ENCODE results near the gene BIN1. TPM values are rescaled to one million over a fixed set of nuclear protein-coding genes. Genes with fewer than 3 reads are reported as not detected.

Gene BIN1
- total RNA-seq, 2 donors from 2014 or later: 41.7 to 45.9 TPM

- no peak overlapping the region for H3K27ac ChIP-seq (ENCODE audit: low read depth, low read length)
- no peak for DNase-seq
- H3K36me3 ChIP-seq (ENCODE audit: control insufficient read depth, insufficient read depth, low read length): peaks cover 3% of the 10 kb centered on the region
- H3K4me3 Mint-ChIP-seq: no peak overlapping the region
- no peaks in the 10 kb centered on the region for H3K27me3 Mint-ChIP-seq (ENCODE audit: insufficient read depth)
- no peaks in the 10 kb centered on the region for H3K9me3 ChIP-seq (ENCODE audit: control insufficient read depth, low read length)
- H3K9ac ChIP-seq (ENCODE audit: extremely low read depth, low read length, poor library complexity, severe bottlenecking): no peak overlapping the region
- no peaks in the 10 kb centered on the region for H3K4me1 ChIP-seq (ENCODE audit: control insufficient read depth, insufficient read depth, low read length)
- H3K27me3 ChIP-seq (ENCODE audit: control insufficient read depth, insufficient read depth, low read length, poor library complexity, severe bottlenecking): no peaks in the 10 kb centered on the region
- no peak overlapping the region for H3K4me3 ChIP-seq (ENCODE audit: low read length)
- no peaks in the 10 kb centered on the region for H3K9me3 Mint-ChIP-seq
- no peak overlapping the region for H3K27ac Mint-ChIP-seq
- no peaks in the 10 kb centered on the region for H3K4me1 Mint-ChIP-seq
- no peak for TF ChIP-seq CTCF (conservative IDR thresholded peaks at IDR 0.05)
- peaks cover 10% of the 10 kb centered on the region for H3K36me3 Mint-ChIP-seq (ENCODE audit: low read depth)
- 94 to 99% methylated on average over 11 to 31 of the region's 31 CpGs for WGBS, 2 experiments (ENCODE audit: insufficient coverage in 1 of 2, insufficient read length in 1 of 2)
Observed at GRCh38 chr2:127057371-127058245, 49.3 kb downstream of the BIN1 start.

- Histone ChIP-seq H3K9me3 (ENCODE audit: control insufficient read depth, low read length) (no peaks in the 10 kb centered on the region), H3K4me3 (ENCODE audit: low read length) (no peak overlapping the region), H3K27me3 (ENCODE audit: control insufficient read depth, insufficient read depth, low read length, poor library complexity, severe bottlenecking) (no peaks in the 10 kb centered on the region), H3K27ac (ENCODE audit: low read depth, low read length) (no peak overlapping the region), H3K36me3 (ENCODE audit: control insufficient read depth, insufficient read depth, low read length) (no peaks in the 10 kb centered on the region), H3K9ac (ENCODE audit: extremely low read depth, low read length, poor library complexity, severe bottlenecking) (no peak overlapping the region), H3K4me1 (ENCODE audit: control insufficient read depth, insufficient read depth, low read length) (no peaks in the 10 kb centered on the region)
- Mint-ChIP-seq H3K4me3 (no peak overlapping the region), H3K27ac (no peak overlapping the region), H3K9me3 (no peaks in the 10 kb centered on the region), H3K36me3 (ENCODE audit: low read depth) (peaks cover 7% of the 10 kb centered on the region), H3K4me1 (no peaks in the 10 kb centered on the region), H3K27me3 (ENCODE audit: insufficient read depth) (no peaks in the 10 kb centered on the region)
- no peak for DNase-seq
- WGBS, 2 experiments (ENCODE audit: insufficient coverage in 1 of 2, insufficient read length in 1 of 2): 89 to 93% methylated on average over 11 to 25 of the region's 25 CpGs
- TF ChIP-seq CTCF (conservative IDR thresholded peaks at IDR 0.05): no peak
Observed at GRCh38 chr2:127056631-127057370, 50.2 kb downstream of the BIN1 start.

- no peaks in the 10 kb centered on the region for H3K27me3 ChIP-seq (ENCODE audit: control insufficient read depth, insufficient read depth, low read length, poor library complexity, severe bottlenecking)
- Mint-ChIP-seq H3K4me1 (no peaks in the 10 kb centered on the region), H3K27ac (no peak overlapping the region), H3K4me3 (no peak overlapping the region), H3K9me3 (no peaks in the 10 kb centered on the region), H3K36me3 (ENCODE audit: low read depth) (peaks cover 7% of the 10 kb centered on the region), H3K27me3 (ENCODE audit: insufficient read depth) (no peaks in the 10 kb centered on the region)
- no peaks in the 10 kb centered on the region for H3K4me1 ChIP-seq (ENCODE audit: control insufficient read depth, insufficient read depth, low read length)
- H3K36me3 ChIP-seq (ENCODE audit: control insufficient read depth, insufficient read depth, low read length): no peaks in the 10 kb centered on the region
- H3K9ac ChIP-seq (ENCODE audit: extremely low read depth, low read length, poor library complexity, severe bottlenecking): no peak overlapping the region
- DNase-seq: no peak
- no peak overlapping the region for H3K27ac ChIP-seq (ENCODE audit: low read depth, low read length)
- TF ChIP-seq CTCF (conservative IDR thresholded peaks at IDR 0.05): no peak
- 90 to 93% methylated on average over 7 to 11 of the region's 11 CpGs for WGBS, 2 experiments (ENCODE audit: insufficient coverage in 1 of 2, insufficient read length in 1 of 2)
- H3K4me3 ChIP-seq (ENCODE audit: low read length): no peak overlapping the region
- no peaks in the 10 kb centered on the region for H3K9me3 ChIP-seq (ENCODE audit: control insufficient read depth, low read length)
Observed at GRCh38 chr2:127056086-127056485, 50.9 kb downstream of the BIN1 start.

Data from endodermal cell (in vitro differentiated cells).